ENCODE results near the gene ZNF579. TPM values are rescaled to one million over a fixed set of nuclear protein-coding genes. Genes with fewer than 3 reads are reported as not detected.
A peak's percentile ranks its signal among the peaks of the same experiment; 100 is the strongest.

The ZNF579 gene
- polyA plus RNA-seq, 2 of the 4 experiments (the other 2 are of a cell fraction), result 6.5 to 16.2 TPM

GRCh38 chr19:55603581-55604292 is 23.1 kb upstream of the ZNF579 start (continued):
- TF ChIP-seq REST (IDR thresholded peaks at IDR 0.05), result no peak
- TF ChIP-seq MAZ (IDR thresholded peaks at IDR 0.05; ENCODE audit: borderline replicate concordance, low read depth, low read length), result no peak
- TF ChIP-seq CBX2 (IDR thresholded peaks at IDR 0.05; ENCODE audit: borderline replicate concordance, low read depth), result no peak
- no peak for TF ChIP-seq HEYL (CRISPR knock-in tag; IDR thresholded peaks at IDR 0.05)
- no peak for TF ChIP-seq HOXB13 (CRISPR knock-in tag; IDR thresholded peaks at IDR 0.05; ENCODE audit: low read depth)
- TF ChIP-seq HES2 (IDR thresholded peaks at IDR 0.05), result no peak
- TF ChIP-seq CHD2 (IDR thresholded peaks at IDR 0.05; ENCODE audit: low read length, partially characterized antibody), result no peak
- no peak for TF ChIP-seq GATA3 (IDR thresholded peaks at IDR 0.05; ENCODE audit: borderline replicate concordance)
- no peak for TF ChIP-seq CHD4 (IDR thresholded peaks at IDR 0.05; ENCODE audit: borderline replicate concordance)
- TF ChIP-seq ATOH8 (CRISPR knock-in tag; IDR thresholded peaks at IDR 0.05; ENCODE audit: low read depth), result no peak

- peaks cover 28% of the 10 kb centered on the region for H3K4me1 ChIP-seq
- no peak for ATAC-seq
- 0 out of 6 replicates have a peak overlapping the region, but pooled peaks of 1 of the 2 experiments have one; percentile 95 for H3K27ac ChIP-seq
- no peaks in the 10 kb centered on the region for H3K9me3 ChIP-seq
- DNase-seq (ENCODE audit: low read depth in 1 of 2, low spot score in 1 of 2), result no peak
- TF ChIP-seq E2F6 (IDR thresholded peaks at IDR 0.05; ENCODE audit: borderline replicate concordance, low read depth), result no peak
- no peak for TF ChIP-seq RAD21 (conservative IDR thresholded peaks at IDR 0.05 in 1 of 2, IDR thresholded peaks at IDR 0.05 in 1 of 2)
- no peak for TF ChIP-seq ELK1 (IDR thresholded peaks at IDR 0.05; ENCODE audit: low read depth, low read length)
- TF ChIP-seq JUN (IDR thresholded peaks at IDR 0.05), result no peak
- no peak for TF ChIP-seq PBX3 (IDR thresholded peaks at IDR 0.05)
- no peak for TF ChIP-seq TFCP2L1 (CRISPR knock-in tag; IDR thresholded peaks at IDR 0.05)
- TF ChIP-seq CBX2 (IDR thresholded peaks at IDR 0.05; ENCODE audit: borderline replicate concordance, low read depth), result no peak
- no peak for TF ChIP-seq CHD2 (IDR thresholded peaks at IDR 0.05; ENCODE audit: low read length, partially characterized antibody)
- TF ChIP-seq POLR2AphosphoS2 (conservative IDR thresholded peaks at IDR 0.05; ENCODE audit: low read length), result no peak
- TF ChIP-seq ESRRA (IDR thresholded peaks at IDR 0.05; ENCODE audit: borderline replicate concordance, low read length), result no peak
- no peak for TF ChIP-seq MAZ (IDR thresholded peaks at IDR 0.05; ENCODE audit: borderline replicate concordance, low read depth, low read length)
- no peak for TF ChIP-seq FOXS1 (CRISPR knock-in tag; IDR thresholded peaks at IDR 0.05)
- no peak for TF ChIP-seq HOXB5 (CRISPR knock-in tag; IDR thresholded peaks at IDR 0.05)
- no peak for TF ChIP-seq NR3C1 (IDR thresholded peaks at IDR 0.05)
- no peak for TF ChIP-seq RNF2 (IDR thresholded peaks at IDR 0.05; ENCODE audit: borderline replicate concordance, low read depth)
- TF ChIP-seq EP300 (IDR thresholded peaks at IDR 0.05), result no peak
- H3K4me2 ChIP-seq, result no peak overlapping the region
- 95% methylated on average over 21 of the region's 21 CpGs for WGBS (ENCODE audit: missing lambda C conversion rate)
- ChIA-PET POLR2A (no interaction called here), CTCF (interaction anchor here (1.2 to 16.7 kb wide), 2 partner anchors 93 to 442 kb away, joined by 3 to 348 read pairs; no protein-coding TSS in a partner anchor)
- no peak overlapping the region for H3K4me3 ChIP-seq
- no peak for FAIRE-seq
These were observed 22.5 kb upstream of the ZNF579 start for GRCh38 chr19:55603115-55603514.

Data from A549 (cell line).